Hepatic stellate cell (primary cell): Measurements from ENCODE around the gene AP3B2.
"Not testable (repeated sequence)": the region's sequence is repeated elsewhere in the genome, so short reads cannot be mapped to it uniquely, and the experiment has no call there.

Experiments used
- DNase-seq: peaks from one replicate; pipeline ENCODE4 v3.0.0; 2011; ENCODE audit warnings: low spot score

Gene AP3B2, protein sequence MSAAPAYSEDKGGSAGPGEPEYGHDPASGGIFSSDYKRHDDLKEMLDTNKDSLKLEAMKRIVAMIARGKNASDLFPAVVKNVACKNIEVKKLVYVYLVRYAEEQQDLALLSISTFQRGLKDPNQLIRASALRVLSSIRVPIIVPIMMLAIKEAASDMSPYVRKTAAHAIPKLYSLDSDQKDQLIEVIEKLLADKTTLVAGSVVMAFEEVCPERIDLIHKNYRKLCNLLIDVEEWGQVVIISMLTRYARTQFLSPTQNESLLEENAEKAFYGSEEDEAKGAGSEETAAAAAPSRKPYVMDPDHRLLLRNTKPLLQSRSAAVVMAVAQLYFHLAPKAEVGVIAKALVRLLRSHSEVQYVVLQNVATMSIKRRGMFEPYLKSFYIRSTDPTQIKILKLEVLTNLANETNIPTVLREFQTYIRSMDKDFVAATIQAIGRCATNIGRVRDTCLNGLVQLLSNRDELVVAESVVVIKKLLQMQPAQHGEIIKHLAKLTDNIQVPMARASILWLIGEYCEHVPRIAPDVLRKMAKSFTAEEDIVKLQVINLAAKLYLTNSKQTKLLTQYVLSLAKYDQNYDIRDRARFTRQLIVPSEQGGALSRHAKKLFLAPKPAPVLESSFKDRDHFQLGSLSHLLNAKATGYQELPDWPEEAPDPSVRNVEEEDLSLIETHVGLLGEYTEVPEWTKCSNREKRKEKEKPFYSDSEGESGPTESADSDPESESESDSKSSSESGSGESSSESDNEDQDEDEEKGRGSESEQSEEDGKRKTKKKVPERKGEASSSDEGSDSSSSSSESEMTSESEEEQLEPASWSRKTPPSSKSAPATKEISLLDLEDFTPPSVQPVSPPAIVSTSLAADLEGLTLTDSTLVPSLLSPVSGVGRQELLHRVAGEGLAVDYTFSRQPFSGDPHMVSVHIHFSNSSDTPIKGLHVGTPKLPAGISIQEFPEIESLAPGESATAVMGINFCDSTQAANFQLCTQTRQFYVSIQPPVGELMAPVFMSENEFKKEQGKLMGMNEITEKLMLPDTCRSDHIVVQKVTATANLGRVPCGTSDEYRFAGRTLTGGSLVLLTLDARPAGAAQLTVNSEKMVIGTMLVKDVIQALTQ

DNA sequence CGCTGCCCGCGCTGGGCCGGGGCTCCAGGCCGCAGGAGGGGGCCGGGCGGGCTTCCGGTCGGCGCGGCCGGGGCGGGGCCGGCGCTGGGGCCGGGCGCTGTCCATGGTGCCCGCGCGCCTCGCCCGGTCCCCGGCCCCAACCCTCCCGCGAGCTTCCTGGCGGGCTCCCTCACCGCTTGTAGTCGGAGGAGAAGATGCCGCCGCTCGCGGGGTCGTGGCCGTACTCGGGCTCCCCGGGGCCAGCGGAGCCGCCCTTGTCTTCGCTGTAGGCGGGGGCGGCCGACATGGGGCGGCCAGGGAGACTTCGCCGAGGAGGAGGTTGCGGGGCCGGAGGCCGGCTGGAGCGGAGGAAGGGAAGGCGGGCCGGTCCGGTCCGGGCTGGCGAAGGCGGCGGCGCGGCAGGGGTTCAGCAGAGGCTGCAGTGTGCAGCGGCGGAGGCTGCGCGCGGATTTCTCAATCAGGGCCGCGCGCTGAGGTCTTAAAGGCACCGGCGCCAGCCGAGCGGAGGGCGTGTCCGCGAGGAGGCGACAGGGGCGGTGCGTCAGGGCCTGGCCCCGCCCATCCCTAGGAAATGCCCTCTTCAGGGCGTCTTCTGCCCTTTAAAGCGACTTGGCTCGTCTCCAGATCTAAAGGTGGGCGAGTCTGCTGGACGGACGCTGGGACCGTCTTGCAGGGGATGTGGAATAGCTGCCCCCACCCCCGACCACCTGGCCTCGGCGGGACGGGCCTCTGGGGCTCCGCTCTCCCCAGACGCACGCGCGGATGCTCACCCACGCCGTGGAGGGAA lies at the start of gene AP3B2:
Gene AP3B2 (minus strand): TSS at position 455 of the 787 bp plus-strand sequence. CDS start 169 bp downstream, at position 286.
- peak; percentile 83 for DNase-seq

DNA sequence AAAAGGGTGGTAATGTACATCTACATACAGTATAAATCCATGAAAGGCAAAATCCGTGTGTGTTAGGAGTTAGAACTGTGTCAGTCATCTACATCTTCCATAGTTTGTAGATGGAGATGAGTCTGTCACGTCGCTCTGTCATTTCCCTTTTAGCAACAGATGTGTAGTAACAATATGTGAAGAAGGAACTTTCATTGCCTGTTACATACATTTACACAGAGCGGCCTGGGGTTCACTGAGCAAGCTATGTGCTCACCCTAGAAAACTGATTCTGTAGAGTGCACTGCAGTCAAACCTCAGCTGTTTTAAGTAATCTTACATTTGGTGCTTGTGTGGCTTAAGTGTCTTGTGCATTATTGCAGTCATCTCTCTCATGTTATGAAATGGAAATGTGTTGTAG lies 41.6 kb upstream of the AP3B2 start:
- DNase-seq, result no peak

DNA sequence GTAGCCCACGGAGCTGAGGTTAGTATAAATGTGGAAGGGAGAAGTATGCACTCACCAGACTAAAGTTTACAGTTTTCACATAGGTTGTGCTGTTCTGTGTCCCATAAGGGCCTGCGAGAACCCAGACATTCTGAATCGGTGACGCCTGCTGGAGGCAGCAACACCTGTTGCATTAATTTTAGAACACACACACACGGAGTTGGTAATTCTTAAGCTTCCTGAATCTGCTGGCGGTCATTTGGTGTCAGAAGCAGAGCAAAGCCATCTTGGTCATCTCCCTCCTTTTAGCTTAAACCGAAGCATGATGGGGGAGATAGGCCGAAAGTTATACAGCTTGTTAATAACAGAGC lies 41.1 kb upstream of the AP3B2 start:
- peak; percentile 15 for DNase-seq

DNA sequence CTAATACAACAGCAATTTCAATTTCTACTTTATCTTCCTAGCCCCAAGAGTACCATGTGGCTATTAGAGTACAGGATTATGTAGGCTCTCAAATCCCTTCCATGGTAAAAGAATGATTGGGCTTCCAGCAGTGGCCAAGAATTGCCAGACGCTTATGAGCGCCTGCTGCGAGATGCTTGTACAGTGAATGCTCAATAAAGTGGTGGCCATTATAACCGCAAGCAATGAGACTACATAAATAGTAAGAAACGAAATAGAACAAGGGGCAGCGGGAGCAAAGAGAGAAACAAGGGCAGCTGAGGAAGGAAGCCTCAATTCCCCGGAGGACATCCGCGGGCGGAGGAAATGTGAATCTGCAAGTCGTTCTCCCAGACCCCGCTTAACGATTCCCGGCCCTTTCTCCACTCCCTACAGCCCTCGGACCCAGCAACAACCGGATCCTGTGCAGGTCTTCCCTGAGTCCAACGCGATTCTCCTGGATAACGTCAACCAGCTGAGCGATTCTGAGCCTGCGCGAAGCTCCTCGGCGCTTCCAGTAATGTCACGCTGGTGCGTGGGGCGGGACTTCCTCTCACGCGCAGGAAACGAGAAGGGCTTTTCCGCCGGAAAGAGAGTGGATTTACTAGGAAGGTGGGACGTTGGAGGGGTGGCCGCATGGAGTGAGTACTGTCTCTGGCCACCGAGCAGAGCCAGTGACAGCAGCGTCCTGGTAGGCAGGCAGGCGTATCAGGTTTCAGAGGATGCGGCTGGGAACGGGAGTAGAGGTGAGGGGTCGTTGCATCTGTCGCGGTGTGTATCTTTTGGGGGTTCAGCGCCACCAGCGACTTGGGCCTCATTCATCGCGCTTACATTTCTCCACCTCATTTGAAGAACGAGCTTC lies 40.5 kb upstream of the AP3B2 start:
- DNase-seq, result peak; percentile 93

DNA sequence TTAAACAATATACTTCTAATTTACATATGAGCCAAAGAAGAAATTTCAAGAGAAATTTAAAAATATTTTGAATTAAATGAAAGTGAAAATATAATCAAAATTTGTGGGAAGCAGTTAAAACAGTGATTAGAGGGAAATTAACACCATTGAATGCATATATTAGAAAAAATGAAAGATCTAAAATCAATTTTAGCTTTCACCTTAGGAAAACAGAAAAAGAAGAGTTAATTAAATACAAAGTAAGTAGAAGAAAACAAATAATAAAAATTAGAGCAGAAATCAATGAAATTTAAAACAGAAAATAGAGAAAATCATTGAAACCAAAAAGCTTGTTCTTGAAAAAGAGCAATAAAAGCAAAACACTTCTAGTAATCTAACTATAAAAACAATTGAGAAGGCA lies 38.6 kb upstream of the AP3B2 start:
- DNase-seq, result no peak

DNA sequence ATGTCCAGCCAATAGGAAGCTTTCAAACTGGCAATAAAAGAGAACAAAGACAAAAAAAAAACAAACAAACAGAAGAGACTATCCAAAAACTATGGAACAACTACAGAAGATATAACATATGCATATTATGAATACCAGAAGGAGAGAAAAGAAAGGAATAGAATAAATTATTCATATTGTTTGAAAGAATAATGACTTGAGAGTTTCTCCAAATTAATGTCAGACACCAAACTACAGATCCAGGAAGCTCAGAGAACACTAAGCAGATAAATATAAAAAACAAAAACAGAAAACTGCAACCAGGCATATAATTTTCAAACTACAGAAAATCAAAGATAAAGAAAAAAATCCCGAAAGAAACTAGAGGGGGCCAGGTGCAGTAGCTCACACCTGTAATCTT lies 34.1 kb upstream of the AP3B2 start:
- no peak for DNase-seq

DNA sequence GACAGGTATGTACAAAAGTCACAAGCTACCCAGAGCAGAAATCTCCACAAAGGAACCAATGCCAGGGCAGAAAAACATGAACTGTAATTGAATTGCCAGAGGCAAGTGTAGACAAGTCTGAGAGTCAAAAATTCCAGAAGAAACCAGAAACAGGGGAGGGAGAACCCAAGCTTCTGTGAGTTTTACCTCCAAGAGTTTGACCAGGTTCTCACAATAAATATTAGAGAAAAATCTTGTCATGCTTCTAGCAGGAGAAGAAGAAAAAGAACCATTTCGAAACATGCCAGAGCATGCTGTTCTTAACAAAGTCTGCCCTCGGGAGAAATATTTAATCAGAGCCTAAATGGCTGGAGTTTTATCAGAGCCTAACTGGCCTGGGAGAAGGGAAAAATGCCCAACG lies 32.5 kb upstream of the AP3B2 start:
- no peak for DNase-seq

DNA sequence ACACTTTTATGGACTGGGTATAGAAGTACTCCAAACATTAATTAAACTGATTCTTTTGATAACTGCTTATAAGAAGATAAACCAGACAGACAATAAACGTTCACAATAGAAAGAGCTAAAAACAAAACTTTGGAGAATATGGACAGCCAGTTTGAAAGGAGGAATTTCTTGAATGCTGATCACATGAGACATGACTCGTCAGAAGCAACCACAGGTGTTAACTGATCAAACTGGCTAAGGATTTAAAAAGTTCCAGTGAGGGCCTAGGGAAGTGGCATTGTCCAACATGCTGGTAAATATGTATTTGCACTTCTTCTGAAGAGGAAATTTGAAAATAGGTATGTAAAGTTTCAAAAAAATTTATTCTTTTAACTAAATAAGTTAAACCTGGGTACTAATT lies 29.4 kb upstream of the AP3B2 start:
- no peak for DNase-seq

DNA sequence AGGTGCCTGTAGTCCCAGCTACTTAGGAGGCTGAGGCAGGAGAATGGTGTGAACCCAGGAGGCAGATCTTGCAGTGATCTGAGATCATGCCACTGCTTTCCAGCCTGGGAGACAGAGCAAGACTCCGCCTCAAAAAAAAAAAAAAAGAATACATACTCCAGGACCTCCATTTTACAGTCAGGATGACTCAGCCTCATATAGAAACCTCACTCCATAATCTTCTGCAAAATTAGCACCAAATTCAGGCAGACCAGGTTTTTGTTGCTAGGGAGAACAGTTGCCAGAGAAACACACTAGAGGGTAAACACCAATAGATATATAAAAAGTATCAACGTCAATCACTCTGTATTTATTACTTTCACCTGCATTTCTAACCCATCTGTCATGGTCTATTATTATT lies 28.3 kb upstream of the AP3B2 start:
- DNase-seq, result no peak

DNA sequence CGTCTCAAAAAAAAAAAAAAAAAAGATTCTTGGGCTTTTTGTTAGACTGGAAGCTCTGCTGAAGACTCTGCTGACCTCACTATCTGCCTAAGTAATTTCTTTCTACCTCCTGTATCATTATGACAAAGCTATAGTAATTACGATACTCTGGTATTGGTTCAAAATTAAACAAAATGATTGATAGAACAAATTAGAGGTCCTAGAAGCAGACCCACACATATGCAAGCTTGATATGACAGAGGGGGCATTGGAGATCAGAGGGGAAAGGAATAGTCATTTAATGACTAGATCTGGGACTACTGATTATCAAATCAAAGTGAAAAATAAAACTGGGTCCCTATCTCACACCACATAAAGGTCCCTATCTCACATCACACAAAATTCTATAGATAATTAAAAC lies 21.9 kb upstream of the AP3B2 start:
- no peak for DNase-seq

DNA sequence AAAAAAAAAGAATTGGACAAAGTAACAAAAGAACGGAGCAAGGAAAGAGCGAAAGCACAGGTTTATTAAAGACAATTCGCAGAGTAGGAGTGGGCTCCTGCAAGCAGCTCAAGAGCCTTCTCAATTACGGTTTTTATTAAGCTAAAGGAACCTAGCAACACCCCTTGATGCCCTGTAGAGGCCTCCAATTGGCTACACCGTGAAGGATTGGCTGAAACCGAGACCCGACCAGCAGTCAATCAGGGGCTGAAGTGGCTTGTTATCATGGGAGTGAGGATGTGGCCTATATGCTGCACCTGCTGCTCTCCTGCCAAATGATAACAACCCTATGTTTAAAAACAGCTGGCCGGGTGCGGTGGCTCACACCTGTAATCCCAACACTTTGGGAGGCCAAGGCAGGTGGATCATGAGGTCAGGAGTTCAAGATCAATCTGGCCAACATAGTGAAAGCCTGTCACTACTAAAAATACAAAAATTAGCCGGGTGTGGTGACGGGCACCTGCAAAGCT lies 20.4 kb upstream of the AP3B2 start:
- no peak for DNase-seq

DNA sequence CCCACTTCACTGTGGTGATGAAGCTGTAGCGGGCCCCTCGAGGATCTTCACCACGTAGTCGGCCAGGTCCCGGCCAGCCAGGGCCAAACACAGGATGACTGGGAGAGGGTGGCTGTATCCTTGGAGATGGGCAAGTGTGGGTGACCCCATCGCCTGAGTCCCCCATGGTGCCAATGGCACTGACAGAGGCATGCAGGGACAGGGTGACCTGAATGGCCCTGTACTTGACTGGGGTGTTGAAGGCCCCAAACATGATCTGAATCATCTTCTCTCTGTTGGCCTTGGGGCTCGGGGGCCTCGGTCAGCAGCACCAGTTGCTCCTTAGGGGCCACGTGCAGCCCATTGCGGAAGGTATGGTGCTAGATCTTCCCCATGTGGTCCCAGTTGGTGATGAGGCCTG lies 17.1 kb upstream of the AP3B2 start:
- no peak for DNase-seq

DNA sequence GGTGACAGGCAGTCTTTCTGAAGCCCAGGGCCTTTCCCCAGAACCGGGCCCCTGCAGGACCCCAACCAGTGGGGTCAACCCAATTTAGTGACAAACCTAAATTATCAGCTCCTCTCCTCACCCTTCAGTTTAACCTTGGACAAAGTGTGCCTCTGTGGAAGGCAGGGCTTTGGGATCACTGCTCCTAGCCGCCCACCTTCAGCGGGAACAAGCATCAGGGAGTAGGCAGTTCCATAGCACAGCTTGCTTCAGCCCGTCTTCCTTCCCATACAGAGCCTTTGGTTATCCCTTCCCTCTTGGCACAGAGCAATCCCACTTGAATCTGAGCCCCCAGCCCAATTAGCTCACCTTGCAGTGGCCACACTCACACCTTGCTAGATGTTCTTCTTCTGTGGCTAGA lies 5.3 kb upstream of the AP3B2 start:
- no peak for DNase-seq

DNA sequence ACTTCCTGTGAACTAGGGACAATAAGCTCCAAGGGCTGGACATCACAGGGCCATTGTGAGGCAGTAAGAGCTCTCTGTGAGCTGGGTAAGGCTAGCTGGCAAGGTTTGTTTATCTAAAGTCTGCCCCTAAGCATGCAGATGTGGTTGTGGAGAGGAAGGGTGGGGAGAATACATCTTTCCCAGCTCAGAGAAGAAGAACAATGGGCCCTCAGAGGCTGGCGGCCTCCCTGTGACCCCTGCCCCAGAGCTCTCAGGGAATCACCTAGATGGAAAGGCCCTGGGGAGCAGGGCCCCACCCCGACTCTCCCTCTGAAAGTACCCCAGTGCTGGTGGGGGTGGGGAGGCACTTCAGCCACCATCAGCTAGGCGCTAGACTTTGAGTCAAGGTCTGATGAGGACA lies 4.3 kb upstream of the AP3B2 start:
- DNase-seq, result no peak

DNA sequence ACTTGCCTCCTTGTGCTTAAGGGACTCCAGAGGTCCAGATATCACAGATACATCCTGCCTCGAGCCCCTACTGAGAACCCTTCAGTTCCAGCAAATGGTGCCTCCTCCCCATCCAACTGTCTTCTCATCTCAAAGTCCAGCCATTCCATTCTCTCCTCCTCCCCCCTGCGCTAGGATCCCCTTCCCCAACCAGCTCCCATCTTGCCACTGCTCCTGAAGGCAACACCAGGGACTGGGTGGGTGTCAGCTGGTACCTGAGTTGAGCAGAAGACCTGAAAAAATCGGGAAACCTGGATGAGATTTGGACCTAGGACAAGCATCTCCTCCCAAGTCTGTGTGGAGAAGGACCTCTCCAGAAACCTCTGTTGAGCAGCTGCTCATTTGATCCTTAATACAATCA lies 2.4 kb upstream of the AP3B2 start:
- DNase-seq, result no peak

DNA sequence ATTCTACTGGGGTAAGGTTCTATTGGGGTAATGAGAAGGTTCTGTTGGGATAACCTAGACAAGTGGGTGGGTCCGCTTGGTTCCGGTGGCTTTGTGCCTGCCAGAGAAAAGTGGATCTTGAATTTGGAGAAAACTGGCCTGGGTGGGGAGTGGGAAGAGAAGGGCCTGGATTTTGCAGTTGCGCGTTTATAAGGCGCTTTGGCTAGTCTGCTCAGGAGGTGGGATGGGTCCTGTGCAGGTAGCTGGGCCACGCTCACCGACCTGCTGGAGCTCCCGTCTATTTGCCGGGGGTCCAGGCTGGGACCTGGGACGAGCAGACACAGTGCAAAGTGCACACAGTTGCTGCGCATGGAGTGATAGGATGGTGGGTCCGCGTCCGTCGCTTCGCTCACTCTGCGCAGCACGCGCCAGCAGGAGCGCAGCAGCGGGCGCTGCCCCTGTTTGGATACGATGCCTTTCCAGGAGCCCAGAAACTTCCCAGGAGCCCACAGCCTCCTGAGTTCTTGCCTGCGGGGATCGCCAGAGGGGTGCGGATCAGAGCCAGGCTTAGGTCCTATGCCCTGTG lies 1.3 kb upstream of the AP3B2 start:
- DNase-seq, result no peak

DNA sequence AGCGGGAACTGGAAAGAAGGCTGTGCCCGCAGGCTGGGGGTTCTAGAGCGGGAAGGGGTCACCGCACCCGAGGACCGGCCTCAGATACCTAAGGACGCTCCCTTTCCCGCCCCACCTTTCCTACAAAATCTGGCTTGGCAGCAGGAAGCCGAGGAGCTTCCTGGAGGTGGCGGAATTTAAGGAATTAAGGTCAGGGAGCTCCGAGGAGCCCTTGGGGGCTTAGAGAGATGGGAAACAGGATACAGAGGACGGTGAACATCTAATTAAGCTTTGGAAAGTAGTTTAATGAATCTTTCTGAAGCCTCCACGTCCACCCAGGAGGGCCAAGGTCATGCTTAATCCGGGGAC lies 507 bp upstream of the AP3B2 start:
- no peak for DNase-seq

DNA sequence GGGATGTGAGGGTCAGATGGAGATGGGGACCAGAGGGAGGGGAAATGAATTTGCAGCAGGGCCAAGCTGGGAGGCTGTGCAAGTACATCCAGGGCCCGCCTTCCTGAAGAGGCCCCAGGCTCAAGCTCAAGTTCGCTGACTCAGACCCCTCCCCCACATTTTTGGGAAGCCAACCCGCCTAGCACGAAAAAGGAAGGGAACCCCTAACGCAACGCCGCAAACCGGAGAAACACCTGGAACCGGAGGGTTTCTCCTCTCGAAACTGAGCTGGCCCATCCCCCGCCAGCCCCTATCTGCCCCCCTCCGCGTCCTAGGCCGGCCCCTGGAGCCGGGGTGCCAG lies 624 bp downstream of the AP3B2 start:
- no peak for DNase-seq

DNA sequence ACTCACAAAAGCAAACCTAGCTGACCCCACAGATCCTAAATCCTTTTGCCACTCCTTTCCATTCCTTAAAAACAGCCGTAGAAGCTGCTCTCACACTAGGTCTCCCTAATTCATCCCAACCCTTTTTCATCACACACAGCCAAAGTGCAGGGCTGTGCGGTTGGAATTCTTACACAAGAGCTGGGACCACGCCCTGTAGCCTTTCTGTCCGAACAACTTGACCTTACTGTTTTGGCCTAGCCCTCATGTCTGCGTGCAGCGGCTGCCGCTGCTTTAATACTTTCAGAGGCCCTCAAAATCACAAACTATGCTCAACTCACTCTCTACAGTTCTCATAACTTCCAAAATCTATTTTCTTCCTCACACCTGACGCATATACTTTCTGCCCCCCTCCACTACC lies 3.8 kb downstream of the AP3B2 start:
- not testable (repeated sequence) for DNase-seq

DNA sequence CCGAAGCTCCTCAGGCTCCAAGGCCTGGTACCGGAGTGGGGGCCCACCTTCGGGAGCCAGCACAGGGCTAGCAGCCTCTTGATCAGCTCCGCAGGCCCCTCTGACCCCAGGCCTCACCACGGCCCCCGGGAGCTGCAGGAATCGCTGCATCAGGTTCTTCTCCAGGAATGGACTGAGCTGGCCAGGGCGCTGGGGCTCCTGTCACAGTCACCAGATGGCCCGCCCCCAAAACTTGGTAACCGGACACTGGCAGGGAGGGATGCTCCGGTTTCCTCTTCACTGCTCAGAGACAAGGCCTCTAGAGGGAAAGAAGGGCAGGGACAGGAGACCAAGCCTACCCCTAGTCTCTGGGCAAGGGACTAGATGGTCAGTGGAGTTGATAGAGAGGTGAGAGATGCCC lies 9.9 kb downstream of the AP3B2 start:
- no peak for DNase-seq
